ENCODE data around the gene ENTPD3. TPM values are rescaled to one million over a fixed set of nuclear protein-coding genes. Genes with fewer than 3 reads are reported as not detected.
"Not testable (repeated sequence)": the region's sequence is repeated elsewhere in the genome, so short reads cannot be mapped to it uniquely, and the experiment has no call there.

The ENTPD3 gene
- polyA plus RNA-seq, 3 donors, result not detected

- Histone ChIP-seq H3K9ac (ENCODE audit: insufficient read depth, low read length, poor library complexity, severe bottlenecking) (no peak overlapping the region), H3K36me3 (replicated peaks in 1 of 2; ENCODE audit: control insufficient read depth in 1 of 2, insufficient read depth in 2 of 2, low read length in 2 of 2) (peaks cover 55 to 80% of the 10 kb centered on the region in 2 donors), H3K79me2 (ENCODE audit: insufficient read depth, low read length) (peaks cover 31% of the 10 kb centered on the region), H3K9me3 (replicated peaks in 1 of 2; ENCODE audit: control insufficient read depth in 1 of 2, insufficient read depth in 1 of 2, low read length in 2 of 2) (no peaks in the 10 kb centered on the region), H3K4me1 (ENCODE audit: control insufficient read depth in 1 of 2, insufficient read depth in 2 of 2, low read length in 2 of 2) (peaks cover 15 to 24% of the 10 kb centered on the region in 2 donors), H4K20me1 (ENCODE audit: insufficient read depth, low read length) (peaks cover 14% of the 10 kb centered on the region), H3K27me3 (ENCODE audit: control insufficient read depth in 2 of 2, insufficient read depth in 2 of 2, low read length in 2 of 2) (no peaks in the 10 kb centered on the region), H3K4me3 (replicated peaks in 1 of 3; ENCODE audit: low read depth in 2 of 3, low read length in 3 of 3) (no peak overlapping the region), H3K27ac (ENCODE audit: low read depth in 1 of 2, low read length in 2 of 2) (no peak overlapping the region), H3K4me2 (replicated peaks; ENCODE audit: extremely low read depth, low read length, poor library complexity, severe bottlenecking) (no peak overlapping the region), H2AFZ (ENCODE audit: insufficient read depth, low read depth, low read length, poor library complexity, severe bottlenecking) (no peak overlapping the region)
- peaks cover 20% of the 10 kb centered on the region for H3K4me1 Mint-ChIP-seq
- H3K4me3 Mint-ChIP-seq, result no peak overlapping the region
- intact Hi-C loops (cut with micrococcal nuclease), result loop anchor here in 1 of 2 donors (5.0 kb wide), 1 partner anchor 776 kb away; no protein-coding TSS in a partner anchor
- WGBS (ENCODE audit: insufficient coverage), result 33% methylated on average over 3 of the region's 3 CpGs
- no peak for DNase-seq
- H3K27me3 Mint-ChIP-seq (ENCODE audit: low read depth in 3 of 3), result no peaks in the 10 kb centered on the region
- H3K36me3 Mint-ChIP-seq, result peaks cover 66 to 75% of the 10 kb centered on the region in 2 donors
- H3K27ac Mint-ChIP-seq, result peak overlapping the region in 1 of 7 donors; percentile 38
- TF ChIP-seq CTCF (IDR thresholded peaks at IDR 0.05), result no peak
- H3K9me3 Mint-ChIP-seq, result peaks cover 0 to 2% (median 0%) of the 10 kb centered on the region in 7 donors
Observed at GRCh38 chr3:40461161-40461560, 74.2 kb downstream of the ENTPD3 start.

- not testable (repeated sequence) for H3K27ac ChIP-seq (ENCODE audit: low read depth in 1 of 2, low read length in 2 of 2); H3K9me3 Mint-ChIP-seq; H3K4me2 ChIP-seq (replicated peaks; ENCODE audit: extremely low read depth, low read length, poor library complexity, severe bottlenecking); H3K9me3 ChIP-seq (replicated peaks in 1 of 2; ENCODE audit: control insufficient read depth in 1 of 2, insufficient read depth in 1 of 2, low read length in 2 of 2); H3K27me3 Mint-ChIP-seq (ENCODE audit: low read depth in 3 of 3); H3K9ac ChIP-seq (ENCODE audit: insufficient read depth, low read length, poor library complexity, severe bottlenecking); H3K4me3 Mint-ChIP-seq; H3K4me1 ChIP-seq (ENCODE audit: control insufficient read depth in 1 of 2, insufficient read depth in 2 of 2, low read length in 2 of 2); H3K4me3 ChIP-seq (replicated peaks in 1 of 3; ENCODE audit: low read depth in 2 of 3, low read length in 3 of 3); DNase-seq; H2AFZ ChIP-seq (ENCODE audit: insufficient read depth, low read depth, low read length, poor library complexity, severe bottlenecking); H3K27me3 ChIP-seq (ENCODE audit: control insufficient read depth in 2 of 2, insufficient read depth in 2 of 2, low read length in 2 of 2)
- peaks cover 16% of the 10 kb centered on the region for H3K4me1 Mint-ChIP-seq
- H3K36me3 ChIP-seq (replicated peaks in 1 of 2; ENCODE audit: control insufficient read depth in 1 of 2, insufficient read depth in 2 of 2, low read length in 2 of 2), result peaks cover 55 to 88% of the 10 kb centered on the region in 2 donors
- H3K36me3 Mint-ChIP-seq, result peaks cover 73 to 80% of the 10 kb centered on the region in 2 donors
- intact Hi-C loops (cut with micrococcal nuclease), result loop anchor here in 1 of 2 donors (5.0 kb wide), 1 partner anchor 774 kb away; no protein-coding TSS in a partner anchor
- H3K27ac Mint-ChIP-seq, result peak overlapping the region in 1 of 7 donors; percentile 20
- H3K79me2 ChIP-seq (ENCODE audit: insufficient read depth, low read length), result peaks cover 22% of the 10 kb centered on the region
- over 99% methylated on average over 7 of the region's 7 CpGs for WGBS (ENCODE audit: insufficient coverage)
- H4K20me1 ChIP-seq (ENCODE audit: insufficient read depth, low read length), result peaks cover 14% of the 10 kb centered on the region
Observed at GRCh38 chr3:40462838-40463237, 75.9 kb downstream of the ENTPD3 start.

Data from CD14-positive monocyte (primary cell).